ENCODE data around the gene DIAPH2.
"Not testable (repeated sequence)": the region's sequence is repeated elsewhere in the genome, so short reads cannot be mapped to it uniquely, and the experiment has no call there.

Gene DIAPH2

DNA sequence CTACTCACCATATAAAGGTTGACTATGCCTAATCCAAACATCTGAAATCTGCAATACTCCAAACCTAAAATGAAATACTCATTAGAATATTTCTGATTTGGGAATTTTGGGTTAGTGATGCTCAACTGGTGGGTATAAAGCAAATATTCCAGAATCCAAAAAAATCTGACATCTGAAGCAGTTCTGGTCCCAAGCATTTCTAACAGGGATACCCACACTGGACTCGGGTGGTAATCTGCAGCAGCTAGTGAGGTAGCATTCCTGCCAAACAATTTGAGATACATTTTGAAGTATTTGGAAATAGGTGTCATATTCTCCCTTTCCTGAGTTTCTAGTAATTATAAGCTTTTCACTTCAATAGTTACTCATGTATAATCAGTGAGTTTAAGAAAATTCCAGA, 149.5 kb downstream of the DIAPH2 start:
- DNase-seq = no peak

DNA sequence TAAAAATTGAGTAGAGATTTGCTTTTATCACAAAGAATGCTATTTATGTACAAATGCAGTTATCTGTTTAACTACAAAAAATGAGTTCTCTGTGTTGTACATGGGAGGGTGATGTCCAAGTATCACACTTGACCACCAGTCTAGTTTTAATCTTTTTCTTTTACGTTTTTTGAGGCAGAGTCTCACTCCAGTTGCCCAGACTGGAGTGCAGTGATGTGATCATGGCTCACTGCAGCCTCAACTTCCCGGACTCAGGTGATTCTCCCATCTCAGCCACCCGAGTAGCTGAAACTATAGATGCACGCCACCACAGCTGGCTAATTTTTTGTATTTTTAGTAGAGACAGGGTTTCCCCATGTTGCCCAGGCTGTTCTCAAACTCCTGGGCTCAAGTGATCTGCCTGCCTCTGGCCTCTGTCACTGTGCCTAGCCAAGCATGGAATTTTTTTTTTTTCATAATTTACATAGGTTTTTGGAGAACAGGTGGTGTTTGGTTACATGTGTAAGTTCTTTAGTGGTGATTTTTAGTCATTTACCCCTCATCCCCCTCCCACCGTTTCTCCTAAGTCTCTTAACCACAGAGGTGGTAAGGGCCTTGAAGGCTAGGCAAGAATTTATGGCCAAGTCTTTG, 151.1 kb downstream of the DIAPH2 start:
- no peak for DNase-seq

DNA sequence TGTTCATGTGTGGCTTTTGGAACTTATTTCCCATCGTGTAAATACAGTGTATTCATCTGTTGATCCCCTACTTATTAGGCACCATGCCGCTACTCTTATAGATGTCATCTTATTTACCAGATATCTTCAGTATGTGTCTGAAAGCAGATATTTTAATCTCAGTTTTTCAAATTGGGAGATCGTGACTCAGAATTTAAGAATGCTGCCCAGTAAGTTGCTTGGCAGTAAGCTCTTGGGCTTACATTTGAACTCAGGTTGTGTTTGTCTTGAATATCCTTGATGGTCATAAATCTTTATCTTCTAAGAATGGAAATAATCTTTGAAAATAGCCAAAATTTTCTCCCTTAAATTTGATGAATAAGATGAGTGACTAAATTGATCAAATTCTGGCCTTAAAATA, 153.2 kb downstream of the DIAPH2 start:
- no peak for DNase-seq

DNA sequence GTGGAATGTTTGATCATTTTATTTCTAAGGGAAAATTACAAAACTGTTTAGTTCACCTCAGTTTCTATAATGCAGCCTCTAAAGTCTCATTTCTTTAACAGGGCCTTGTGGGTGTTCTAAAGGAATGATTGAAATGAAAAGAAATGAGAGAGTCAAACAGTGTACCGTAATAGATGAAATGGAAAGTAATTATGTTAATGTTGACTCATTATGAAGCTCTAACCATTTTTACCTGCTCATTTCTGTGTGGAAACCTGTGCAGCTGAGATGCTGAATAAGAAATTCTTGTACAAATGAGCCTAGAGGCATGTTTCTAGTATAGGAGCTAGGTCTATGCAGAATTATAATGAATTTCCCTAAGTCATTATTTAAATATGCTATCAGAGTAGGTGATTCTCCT, 153.9 kb downstream of the DIAPH2 start:
- DNase-seq = no peak

DNA sequence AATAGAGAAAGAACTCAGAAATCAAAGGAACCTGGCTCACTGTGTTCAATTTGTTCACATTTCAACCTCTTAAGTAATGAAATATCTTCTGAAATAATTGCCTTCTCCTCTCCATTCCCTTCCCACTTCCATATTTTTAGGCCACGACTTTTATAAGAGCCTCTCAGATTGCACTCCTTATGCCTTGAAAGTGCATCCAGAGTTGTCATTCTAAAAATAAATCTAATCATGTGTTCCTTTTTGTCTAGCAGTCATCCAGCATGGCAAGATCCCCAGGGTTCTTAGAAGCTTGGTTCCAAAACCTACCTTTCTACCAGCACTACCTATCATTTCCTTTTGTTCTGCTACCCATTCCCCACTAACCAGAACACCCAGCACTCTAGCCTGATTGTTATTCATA, 156.7 kb downstream of the DIAPH2 start:
- no peak for DNase-seq

DNA sequence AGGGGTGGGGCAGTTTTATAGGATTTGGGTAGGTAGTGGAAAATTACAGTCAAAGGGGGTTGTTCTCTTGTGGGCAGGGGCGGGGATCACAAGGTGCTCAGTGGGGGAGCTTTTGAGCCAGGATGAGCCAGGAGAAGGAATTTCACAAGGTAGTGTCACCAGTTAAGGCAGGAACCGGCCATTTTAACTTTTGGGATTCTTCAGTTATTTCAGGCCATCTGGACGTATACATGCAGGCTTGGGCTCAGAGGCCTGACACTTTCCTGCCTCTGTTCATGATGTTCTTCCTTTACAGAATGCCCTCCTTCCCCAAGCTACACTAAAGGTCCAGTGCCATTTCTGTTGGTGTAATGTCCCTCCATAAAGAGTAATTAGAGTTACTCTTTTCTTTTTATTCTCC, 157.2 kb downstream of the DIAPH2 start:
- not testable (repeated sequence) for DNase-seq

DNA sequence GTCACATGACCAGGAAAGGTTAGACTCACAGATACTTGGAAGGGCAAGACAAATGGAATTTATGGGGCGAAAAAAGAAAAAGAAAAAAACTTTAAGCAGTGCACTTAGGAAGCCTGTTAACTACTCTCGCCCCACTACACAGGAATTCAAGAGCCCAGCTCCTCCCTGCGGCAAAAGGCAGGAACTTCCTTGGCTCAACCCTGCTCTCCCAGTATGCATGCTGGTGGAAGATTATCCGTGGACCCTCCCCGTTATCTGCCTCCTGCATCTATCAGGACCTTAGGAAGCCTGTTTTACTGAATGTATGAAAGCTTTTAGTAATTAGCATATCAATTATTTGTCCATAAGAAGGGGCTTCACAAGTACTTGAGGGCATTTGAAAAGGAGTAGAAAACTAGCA, 158.9 kb downstream of the DIAPH2 start:
- DNase-seq = no peak

DNA sequence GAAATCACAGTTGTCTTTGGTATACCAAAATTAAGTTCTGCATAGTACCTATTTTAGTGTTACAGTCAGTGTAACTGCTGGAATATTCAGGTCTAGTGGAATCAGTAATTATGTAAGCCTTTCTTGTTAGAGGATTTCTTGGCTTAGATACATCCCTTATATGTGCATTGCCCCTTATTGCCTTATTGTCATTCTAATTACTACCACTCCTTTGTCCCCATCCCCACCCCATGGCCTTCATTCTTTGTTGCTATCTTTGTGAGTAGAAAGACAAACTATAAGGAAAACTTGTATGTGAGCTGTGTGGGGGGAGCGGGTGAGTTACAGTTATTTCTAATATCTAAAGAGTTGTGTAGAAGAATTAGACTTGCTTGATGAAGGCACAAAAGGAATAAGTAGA, 162.2 kb downstream of the DIAPH2 start:
- DNase-seq = no peak

DNA sequence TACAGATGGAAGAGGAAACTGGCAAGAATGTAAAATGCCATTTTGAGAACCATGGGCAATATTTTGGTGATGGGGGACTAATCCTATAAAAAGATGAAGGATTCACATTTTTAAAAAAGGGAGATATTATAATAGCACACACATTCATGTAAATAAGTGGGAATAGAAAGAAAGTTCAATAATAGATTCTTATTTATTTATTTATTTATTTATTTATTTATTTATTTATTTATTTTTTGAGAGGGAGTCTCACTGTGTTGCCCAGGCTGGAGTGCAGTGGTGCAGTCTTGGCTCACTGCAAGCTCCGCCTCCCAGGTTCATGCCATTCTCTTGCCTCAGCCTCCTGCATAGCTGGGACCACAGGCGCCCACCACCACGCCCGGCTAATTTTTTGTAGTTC, 174.8 kb downstream of the DIAPH2 start:
- DNase-seq = not testable (repeated sequence)

DNA sequence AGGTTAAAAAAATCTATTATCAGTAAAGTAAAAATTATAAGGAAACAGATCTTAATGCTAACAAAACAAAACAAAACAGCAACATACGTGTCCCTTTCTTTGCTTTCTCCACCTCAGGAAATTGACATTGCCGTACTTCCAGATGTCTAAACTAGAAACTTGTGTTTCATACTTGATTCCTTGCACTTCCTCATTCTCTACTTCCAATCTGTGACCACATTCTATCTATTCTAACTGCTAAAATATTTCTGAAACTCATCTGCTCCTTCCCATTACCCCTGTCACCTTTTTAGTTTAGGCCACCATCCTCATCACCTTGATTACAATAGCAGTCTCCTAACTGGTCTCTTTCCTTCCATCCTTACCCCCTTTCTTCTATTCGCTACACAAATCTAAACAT, 176.6 kb downstream of the DIAPH2 start:
- DNase-seq = no peak

DNA sequence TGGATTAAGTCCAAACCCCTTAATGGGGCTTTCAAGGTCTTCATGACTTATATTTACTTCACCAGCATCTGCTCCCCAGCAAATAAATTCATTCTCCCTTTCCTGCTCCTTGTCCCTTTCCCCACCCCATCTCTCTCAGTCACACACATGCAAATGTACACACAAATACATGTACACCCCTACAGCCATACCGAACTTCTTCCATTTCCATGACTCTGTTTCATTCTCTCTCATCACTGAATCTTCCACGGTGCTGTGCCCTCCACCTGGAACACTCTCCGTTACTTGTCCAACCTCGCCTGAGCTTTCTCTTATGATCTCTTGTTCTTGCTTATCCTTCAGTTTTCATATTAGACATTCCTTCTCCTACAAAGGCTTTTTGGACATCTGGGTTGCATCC, 177.0 kb downstream of the DIAPH2 start:
- DNase-seq = no peak

DNA sequence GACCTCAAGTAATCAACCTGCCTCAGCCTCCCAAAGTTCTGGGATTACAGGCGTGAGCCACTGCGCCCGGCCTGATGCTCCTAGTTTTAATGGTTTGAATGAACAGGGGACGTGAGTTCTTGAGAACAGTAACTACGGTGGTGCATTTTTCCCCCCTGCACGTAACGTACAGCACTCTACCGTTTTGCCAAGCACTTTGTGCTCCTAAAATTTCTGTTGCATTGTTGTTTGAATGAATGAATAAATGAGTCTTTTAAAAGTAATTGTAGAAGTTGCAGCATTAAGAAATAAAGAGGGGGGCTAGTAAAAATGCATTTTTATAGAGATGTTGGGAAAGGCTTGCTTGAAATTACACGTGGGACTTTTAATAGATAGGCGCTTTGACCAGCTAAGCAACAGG, 199.0 kb downstream of the DIAPH2 start, which contains the start of gene RPA4:
RPA4 (plus strand) TSS at position 301 of the 400 bp plus-strand sequence. CDS start 403 bp downstream, outside the sequence.
- no peak for DNase-seq

DNA sequence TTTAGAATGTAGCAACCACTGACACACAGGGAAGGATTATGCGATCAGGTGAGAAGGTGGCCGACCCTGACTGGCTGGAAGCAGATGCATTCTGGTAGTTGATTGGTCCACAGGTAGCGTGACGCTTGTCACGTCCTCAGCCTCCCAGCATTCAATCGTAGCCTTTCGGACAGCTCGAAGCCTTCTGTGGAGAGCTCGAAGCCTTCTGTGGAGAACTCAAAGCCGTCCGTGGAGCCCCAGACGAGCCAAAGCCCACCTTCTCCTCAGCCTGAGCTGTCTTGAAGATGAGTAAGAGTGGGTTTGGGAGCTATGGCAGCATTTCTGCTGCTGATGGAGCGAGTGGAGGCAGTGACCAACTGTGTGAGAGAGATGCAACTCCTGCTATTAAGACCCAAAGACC, 199.4 kb downstream of the DIAPH2 start:
- no peak for DNase-seq

DNA sequence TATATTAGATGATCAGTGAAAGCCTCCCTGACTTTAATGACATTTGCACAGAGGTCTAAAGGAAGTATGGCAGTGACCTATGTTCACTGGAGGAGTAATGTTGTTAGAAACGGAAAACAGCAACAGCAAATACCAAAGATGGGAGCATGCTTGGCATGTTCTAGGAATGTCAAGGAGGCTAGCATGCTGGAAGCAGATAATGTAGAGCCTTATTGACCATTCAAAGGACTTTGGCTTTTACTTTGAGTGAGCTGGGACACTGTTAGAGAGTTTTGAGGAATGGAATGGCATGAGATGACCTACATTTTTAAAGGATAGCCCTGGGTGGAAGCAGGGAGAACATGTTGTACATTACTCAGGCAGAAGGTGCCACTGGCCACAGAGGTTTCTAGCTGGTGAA, 205.1 kb downstream of the DIAPH2 start:
- DNase-seq = no peak

DNA sequence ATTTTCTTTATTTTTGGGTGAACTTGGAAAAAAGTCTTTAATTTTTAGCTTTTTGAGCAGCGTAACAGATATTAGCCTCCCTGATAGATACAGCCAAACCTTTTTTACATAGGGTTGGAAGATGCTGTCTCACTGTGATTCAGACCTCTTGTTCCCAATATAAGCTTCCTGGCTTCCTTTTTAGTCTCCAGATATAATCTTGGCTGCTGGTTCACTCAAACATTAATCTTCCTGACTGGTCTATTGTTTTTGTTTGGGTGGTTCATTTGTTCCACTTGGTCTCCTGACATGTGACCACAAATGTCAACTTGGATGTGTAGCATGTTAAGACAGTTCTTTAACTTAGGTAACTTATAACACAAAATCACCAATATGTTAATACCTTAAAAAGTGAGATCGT, 222.1 kb downstream of the DIAPH2 start:
- DNase-seq = no peak

DNA sequence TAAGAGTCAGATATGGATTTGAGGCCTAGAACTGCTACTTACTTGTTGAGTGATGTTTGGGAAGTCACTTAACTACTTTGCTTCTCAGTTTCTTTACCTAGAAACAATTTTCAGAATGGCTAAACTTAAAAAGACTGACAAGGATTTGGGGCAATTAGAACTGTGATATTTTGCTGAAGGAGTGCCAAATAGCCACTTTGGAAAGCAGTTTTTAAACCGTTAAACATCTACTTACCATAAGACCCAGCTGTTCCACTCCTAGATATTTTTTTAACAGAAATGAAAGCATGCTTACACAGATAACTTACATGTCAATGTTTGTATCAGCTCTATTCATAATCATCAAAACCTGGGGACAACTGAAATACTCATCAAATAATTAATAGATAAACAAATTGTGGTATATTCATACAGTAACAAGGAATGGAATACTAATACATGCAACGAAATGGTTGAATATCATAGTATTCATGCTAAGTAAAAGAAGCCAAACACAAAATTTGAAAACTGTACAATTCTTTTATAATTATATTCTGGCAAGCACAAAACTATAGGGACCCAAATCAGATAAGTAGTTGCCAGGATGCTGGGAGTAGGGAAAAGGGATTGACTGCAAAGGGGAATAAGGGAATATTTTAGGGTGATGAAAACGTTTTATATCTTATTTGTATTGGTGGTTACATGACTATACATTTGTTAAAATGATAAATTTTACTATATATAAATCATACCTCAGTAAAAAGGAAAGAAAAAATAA, 223.1 kb downstream of the DIAPH2 start:
- DNase-seq = no peak

DNA sequence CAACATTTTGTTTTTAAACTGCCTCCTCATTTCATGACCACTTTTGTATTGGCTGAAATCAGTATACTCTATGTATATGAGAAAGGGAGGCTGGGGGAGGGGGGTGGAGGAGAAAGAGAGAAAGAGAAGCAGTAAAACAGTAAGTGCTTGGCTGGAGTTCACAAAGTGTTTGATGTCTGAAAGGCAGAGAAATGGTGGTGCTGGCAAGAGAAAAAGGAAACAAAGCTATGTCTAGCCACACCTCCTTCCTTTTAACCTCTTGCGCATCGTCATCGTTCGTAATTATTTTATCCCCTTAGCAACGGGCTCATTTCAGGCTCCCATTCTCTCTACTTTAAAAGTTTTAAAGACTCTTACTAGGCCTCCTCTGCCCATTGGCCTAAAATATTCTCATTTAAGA, 224.6 kb downstream of the DIAPH2 start:
- no peak for DNase-seq

DNA sequence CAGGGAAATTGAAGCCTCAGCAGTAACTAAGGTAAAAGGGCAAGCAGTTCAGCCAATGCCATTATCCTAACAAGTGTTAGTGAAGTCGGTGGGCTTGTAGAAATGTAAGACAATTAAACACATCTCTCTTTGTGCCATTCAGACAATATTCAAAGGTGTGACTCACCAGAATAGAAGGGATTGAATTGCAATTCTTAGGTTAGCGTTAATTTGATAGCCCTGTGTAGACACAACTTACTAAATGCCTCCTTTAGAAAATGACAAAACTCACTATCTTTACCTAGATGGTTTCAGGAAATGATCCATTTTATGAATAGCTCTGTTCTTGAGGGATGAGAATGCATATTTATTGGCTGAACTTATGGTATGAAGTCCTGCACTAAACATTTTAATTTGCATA, 234.2 kb downstream of the DIAPH2 start:
- DNase-seq = no peak

DNA sequence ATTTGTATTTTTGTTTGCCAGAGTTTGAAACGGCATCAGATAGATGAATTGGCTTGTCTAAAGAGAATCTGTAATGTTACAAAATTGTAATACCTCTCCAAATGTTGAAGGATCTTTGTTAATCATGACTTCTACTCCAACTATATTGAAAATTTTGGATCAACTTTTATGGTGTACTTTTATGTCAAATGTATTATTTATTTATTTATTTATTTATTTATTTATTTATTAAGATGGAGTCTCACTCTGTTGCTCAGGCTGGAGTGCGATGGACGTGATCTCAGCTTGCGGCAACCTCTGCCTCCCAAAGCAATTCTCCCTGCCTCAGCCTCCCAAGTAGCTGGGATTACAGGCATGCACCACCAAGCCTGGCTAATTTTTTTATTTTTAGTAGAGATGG, 235.0 kb downstream of the DIAPH2 start:
- DNase-seq = no peak

DNA sequence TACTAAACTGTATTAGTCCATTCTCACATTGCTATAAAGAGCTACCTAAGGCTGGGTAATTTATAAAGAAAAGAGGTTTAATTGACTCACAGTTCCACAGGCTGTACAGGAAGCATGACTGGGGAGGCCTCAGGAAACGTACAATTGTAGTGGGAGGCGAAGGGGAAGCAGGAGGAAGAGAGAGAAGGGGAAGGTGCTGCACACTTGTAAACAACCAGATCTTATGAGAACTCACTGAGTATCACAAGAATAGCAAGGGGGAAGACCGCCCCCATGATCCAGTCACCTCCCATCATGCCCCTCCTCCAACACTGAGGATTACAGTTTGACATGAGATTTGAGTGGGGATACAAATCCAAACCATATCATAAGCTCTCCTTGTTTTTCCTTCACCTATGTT, 239.9 kb downstream of the DIAPH2 start:
- DNase-seq = no peak

DNA sequence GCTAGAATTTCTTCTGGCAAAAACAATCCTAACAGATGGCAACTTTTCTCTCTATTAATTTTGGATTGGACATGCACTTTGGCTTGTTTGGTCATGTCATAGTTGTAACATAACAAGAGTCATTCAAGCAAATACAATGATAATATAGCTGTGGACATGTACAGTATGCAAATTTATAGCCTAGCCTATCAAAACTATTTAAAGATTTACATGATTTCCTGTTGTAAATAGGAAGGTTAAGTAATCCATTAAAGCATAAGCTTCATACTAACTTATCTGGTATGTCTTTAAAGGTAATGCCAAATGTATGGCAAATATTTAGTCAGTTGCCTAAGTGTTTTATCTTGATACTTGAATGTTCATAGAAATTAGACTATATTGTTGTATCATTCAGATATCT, 244.4 kb downstream of the DIAPH2 start:
- DNase-seq = no peak

DNA sequence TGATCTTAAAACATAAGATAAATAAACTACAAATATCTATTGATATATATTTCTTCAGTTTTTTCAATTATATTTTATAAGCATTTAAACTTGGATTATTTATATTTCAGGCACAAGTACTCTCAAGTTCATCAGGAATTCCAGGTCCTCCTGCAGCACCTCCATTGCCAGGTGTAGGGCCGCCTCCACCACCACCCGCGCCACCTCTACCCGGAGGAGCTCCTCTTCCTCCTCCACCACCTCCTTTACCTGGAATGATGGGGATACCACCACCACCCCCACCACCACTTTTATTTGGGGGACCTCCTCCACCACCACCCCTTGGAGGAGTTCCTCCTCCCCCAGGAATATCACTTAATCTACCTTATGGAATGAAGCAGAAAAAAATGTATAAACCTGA, 273.1 kb downstream of the DIAPH2 start:
- no peak for DNase-seq

DNA sequence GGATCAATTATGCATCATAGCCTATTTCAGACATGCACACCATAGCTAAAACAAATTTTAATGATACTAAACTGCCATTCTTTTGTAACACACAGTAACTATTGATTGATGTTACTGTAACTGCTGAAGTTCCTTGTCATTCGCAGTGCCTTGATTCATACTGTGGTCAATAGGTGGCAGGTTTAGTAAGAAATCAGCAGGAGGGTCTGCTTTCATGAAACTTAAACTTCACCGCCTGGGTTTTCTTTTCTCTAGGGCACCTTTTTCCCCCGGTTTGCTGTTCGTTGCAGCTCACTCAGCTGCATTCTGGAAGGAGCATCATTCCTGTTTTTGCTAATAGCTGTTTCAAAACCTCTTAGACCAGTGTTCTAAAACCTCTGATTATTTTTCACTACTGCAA, 287.2 kb downstream of the DIAPH2 start:
- DNase-seq = no peak

DNA sequence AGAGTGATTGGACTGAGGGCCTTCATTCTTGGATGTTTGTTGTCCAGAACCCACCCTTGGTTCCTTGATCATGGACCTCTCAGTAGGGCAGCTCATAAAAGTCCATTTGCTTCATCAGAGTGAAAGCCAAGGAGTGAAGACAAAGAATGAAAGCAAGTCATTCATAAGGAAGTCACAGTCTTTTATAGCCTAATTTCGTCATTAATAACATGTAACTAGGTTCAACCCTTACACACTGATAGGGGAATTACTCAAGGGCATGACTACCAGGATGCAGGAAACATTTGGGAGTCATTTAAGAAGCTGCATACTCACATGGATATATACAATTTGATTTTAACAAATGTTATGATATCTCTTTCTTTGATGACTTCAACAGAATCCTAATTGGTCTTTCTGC, 294.3 kb downstream of the DIAPH2 start:
- no peak for DNase-seq

DNA sequence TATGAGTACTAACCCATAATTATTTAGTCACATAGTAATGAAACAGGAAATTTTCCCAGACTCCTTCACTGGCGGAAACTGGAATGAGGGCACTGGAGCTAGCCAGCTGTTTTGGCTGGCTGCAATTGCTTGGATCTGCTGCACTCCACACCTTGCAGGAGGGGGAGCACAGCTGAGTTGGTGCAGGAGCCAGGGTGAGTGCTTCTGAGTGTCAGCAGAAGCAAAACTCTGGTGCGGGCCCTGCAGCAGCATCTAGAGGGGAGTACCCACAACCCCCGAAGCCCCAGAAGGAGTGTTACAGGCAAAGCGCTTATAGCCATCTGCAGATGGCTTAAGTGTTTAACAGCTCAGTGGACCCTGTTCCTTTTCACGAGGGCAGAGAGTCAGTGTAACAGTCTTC, 295.1 kb downstream of the DIAPH2 start:
- DNase-seq = no peak
